Stomach (tissue), 9 donors: ENCODE measurements around the gene COTL1. TPM values are rescaled to one million over a fixed set of nuclear protein-coding genes. Genes with fewer than 3 reads are reported as not detected.

Experiments
- DNase-seq, 2 donors: peaks; one replicate each; pipeline versions ENCODE4 v3.0.0 to v3.0.0-alpha.2; 2013 to 2019
- H3K27ac ChIP-seq, 5 donors: fragments of 200-600 bp in 4 of 5; sonication (generic) in 4 of 5; one replicate each; pipeline ENCODE4 v1.5.1; 2013 to 2019; ENCODE audit warnings: mild to moderate bottlenecking in 1 of 5, moderate library complexity in 1 of 5
- H3K27me3 ChIP-seq, 3 donors: fragments of 200-600 bp; sonication (generic); one replicate each; pipeline ENCODE4 v1.5.1; 2017 to 2019; ENCODE audit warnings: mixed run types in 1 of 3
- H3K36me3 ChIP-seq, 4 donors: fragments of 200-600 bp; sonication (generic); 1 replicate in 3 of 4; 2 replicates in 1 of 4; pipeline ENCODE4 v1.5.1; 2016 to 2019
- H3K4me1 ChIP-seq, 4 donors: fragments of 200-600 bp; sonication (generic); one replicate each; pipeline ENCODE4 v1.5.1; 2016 to 2019
- H3K4me3 ChIP-seq, 4 donors: fragments of 200-600 bp; sonication (generic) in 3 of 4; one replicate each; pipeline ENCODE4 v1.5.1; 2016 to 2019; ENCODE audit warnings: mild to moderate bottlenecking in 1 of 4
- H3K9me3 ChIP-seq, 4 donors: fragments of 200-600 bp; sonication (generic); one replicate each; pipeline ENCODE4 v1.5.1; 2016 to 2019
- EP300 ChIP-seq: sonication (generic); formaldehyde crosslinking; IDR thresholded peaks from one replicate; pipeline ENCODE4 v1.6.1; 2017; ENCODE audit warnings: antibody characterized with exemption
- POLR2A ChIP-seq, 4 donors: fragments of 450-650 bp; IDR thresholded peaks; one replicate each; pipeline ENCODE4 v1.6.1; 2016; ENCODE audit warnings: antibody characterized with exemption in 4 of 4, control low read depth in 2 of 4, mild to moderate bottlenecking in 1 of 4, moderate library complexity in 1 of 4
- POLR2AphosphoS5 ChIP-seq, 3 donors: sonication (generic); formaldehyde crosslinking; IDR thresholded peaks; one replicate each; pipeline ENCODE4 v1.6.1; 2016; ENCODE audit warnings: antibody characterized with exemption in 3 of 3
- WGBS, 5 donors: extraction: QIAGEN DNeasy Blood & Tissue Kit in 3 of 5; methylation state at CpG; one replicate each; pipeline versions ENCODE4 v1.1.5 to v1.1.7; 2013 to 2018; 5-methylcytosine and 5-hydroxymethylcytosine counted together
- intact Hi-C: fragments of 100-400 bp; cut with DNase I; formaldehyde crosslinking; loops from one replicate; pipeline ENCODE4 v1.15.1; 2023; ENCODE audit warnings: low total_unique reads
- polyA plus RNA-seq, 3 donors: library from polyadenylated mRNA; stranded (reverse); fragments of 200-250 nt; gene quantifications; one replicate each; pipeline ENCODE4 v1.2.3, GENCODE V29; 2013
- total RNA-seq, 5 donors: library from RNA; depleted of rRNA; stranded (reverse); fragments of >200 nt; gene quantifications; one replicate each; pipeline versions ENCODE4 v1.1.0 to v1.2.3, GENCODE V29; 2014 to 2016
- TF ChIP-seq, protein P1 (sequence below), 7 experiments: fragments of 450-650 bp in 4 of 7; fragments of 200-600 bp in 3 of 7; sonication (generic) in 3 of 7; IDR thresholded peaks; one replicate each; pipeline ENCODE4 v1.5.1; 2016 to 2019; ENCODE audit warnings: antibody characterized with exemption in 7 of 7, control low read depth in 2 of 7, mild to moderate bottlenecking in 1 of 7
- donor health status: healthy with polysubstance abuse.
- donor health status: Bipolar disorder and iron deficiency.
- donor health status: healthy.

COTL1 gene
- total and polyA plus RNA-seq, 8 donors: 40.3 to 187 (median 177) TPM

DNA sequence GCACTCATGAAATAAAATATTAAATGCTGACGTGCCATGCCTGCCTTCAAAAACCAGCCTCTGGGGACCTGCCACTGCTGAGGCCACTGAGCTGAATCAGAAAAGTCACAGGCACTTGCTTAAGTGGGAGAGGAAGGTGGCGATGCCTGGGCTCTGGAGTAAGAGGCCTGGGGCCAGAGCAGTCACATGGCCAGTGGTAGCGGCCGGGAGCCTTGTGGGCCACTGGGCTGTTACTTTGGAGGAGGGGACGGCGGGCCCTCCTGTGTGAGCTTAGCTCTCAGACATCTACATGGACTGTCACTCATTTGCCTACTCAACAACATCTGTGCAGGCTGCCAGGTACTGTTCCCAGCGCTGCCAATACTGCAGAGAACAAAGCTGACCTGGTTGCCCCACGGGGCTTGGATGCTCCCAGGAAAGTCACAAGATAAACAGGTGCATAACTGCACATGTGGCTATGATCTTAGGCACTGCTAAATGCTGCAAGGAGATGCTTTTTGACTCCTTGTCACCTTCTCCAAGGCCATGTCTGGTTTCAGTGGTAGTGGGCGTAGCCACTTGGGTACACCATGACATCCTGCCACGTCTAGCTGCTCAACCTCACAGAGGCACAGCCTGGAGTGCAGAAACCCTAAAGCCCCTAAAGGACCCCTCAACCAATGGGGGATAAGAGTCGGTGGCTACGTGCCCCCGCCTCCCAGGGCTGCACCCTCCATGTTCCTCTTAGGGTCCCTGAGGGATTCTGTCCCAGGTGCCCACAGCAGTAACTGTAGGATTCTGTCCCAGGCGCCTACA is 11.6 kb downstream of the COTL1 start:
- no peaks in the 10 kb centered on the region for H3K27me3 ChIP-seq
- 83 to 88% (median 87%) methylated on average over 14 of the region's 14 CpGs for WGBS, 5 donors
- H3K36me3 ChIP-seq: peaks cover 0 to 21% (median 2%) of the 10 kb centered on the region in 4 donors
- peaks cover 32 to 92% (median 61%) of the 10 kb centered on the region in 4 donors for H3K4me1 ChIP-seq
- no peak overlapping the region for H3K4me3 ChIP-seq
- no peak for DNase-seq
- TF ChIP-seq EP300: no peak
- TF ChIP-seq POLR2A (IDR thresholded peaks at IDR 0.05): no peak
- no peak for TF ChIP-seq POLR2AphosphoS5 (IDR thresholded peaks at IDR 0.05)
- TF ChIP-seq, protein P1, sequence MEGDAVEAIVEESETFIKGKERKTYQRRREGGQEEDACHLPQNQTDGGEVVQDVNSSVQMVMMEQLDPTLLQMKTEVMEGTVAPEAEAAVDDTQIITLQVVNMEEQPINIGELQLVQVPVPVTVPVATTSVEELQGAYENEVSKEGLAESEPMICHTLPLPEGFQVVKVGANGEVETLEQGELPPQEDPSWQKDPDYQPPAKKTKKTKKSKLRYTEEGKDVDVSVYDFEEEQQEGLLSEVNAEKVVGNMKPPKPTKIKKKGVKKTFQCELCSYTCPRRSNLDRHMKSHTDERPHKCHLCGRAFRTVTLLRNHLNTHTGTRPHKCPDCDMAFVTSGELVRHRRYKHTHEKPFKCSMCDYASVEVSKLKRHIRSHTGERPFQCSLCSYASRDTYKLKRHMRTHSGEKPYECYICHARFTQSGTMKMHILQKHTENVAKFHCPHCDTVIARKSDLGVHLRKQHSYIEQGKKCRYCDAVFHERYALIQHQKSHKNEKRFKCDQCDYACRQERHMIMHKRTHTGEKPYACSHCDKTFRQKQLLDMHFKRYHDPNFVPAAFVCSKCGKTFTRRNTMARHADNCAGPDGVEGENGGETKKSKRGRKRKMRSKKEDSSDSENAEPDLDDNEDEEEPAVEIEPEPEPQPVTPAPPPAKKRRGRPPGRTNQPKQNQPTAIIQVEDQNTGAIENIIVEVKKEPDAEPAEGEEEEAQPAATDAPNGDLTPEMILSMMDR (IDR thresholded peaks at IDR 0.05): no peak
- peak overlapping the region in 3 of 5 donors; percentile 27 to 72 (median 67) for H3K27ac ChIP-seq
- no peaks in the 10 kb centered on the region for H3K9me3 ChIP-seq
- intact Hi-C loops: no loop called here

DNA sequence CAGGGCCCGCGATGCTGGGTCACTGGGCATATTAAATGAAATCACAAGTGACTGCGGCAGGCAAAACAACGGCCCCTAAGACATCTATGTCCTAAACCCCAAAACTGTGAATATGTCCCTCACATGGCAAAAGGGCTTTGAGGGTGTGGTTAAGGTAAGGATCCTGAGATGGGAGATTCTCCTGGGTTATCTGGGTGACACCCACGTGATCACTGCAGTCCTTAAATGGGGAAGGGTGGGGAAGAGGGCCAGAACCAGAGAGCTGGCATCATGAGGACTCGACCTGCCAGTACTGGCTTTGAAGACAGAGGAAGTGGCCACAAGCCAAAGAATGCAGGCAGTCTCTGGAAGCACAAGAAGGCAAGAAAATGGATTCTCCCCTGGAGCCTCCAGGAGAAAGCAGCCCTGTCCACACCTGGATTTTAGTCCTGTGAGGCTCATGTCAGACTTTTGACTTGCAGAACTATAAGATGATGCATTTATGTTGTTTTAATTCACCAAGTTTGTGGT is 12.5 kb downstream of the COTL1 start:
- intact Hi-C loops: no loop called here
- Histone ChIP-seq H3K27ac (peak overlapping the region in 1 of 5 donors; percentile 81), H3K4me1 (peaks cover 35 to 92% (median 62%) of the 10 kb centered on the region in 4 donors), H3K27me3 (no peaks in the 10 kb centered on the region), H3K4me3 (no peak overlapping the region), H3K9me3 (no peaks in the 10 kb centered on the region), H3K36me3 (peaks cover 0 to 21% (median 2%) of the 10 kb centered on the region in 4 donors)
- DNase-seq: no peak
- TF ChIP-seq POLR2AphosphoS5 (IDR thresholded peaks at IDR 0.05) (no peak), EP300 (no peak), POLR2A (IDR thresholded peaks at IDR 0.05) (no peak)
- TF ChIP-seq, protein P1 (IDR thresholded peaks at IDR 0.05): no peak
- WGBS, 5 donors: 86 to 93% (median 91%) methylated on average over 6 of the region's 6 CpGs

DNA sequence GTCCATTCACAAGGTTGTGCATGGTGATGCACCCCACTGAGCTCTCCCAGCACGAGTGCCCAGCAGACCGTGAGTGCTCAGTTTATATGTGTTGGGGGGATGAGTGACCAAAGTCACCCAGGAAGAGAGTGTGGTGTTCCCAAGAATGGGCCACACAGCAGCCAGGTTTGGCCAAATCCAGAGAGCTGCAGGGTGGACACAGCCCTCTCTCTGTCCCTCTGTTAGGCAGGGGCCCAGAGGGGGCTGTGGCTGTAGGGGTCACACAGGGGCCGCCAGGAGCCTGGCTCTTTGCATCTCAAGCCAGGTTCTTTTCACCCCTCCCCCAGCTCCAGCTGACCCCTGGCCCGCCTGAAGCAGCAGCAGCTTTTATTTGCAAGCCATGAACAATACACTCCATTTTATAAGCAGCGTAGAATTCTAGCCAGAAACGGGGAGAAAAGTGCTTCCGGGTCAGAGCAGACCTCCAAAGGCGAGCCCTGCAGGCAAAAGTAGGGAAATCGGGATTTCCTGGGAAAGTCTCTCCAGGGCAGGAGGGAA is 13.3 kb downstream of the COTL1 start:
- peaks cover 0 to 21% (median 2%) of the 10 kb centered on the region in 4 donors for H3K36me3 ChIP-seq
- H3K27me3 ChIP-seq: no peaks in the 10 kb centered on the region
- DNase-seq: no peak
- peak overlapping the region in 2 of 5 donors; percentile 81 to 91 for H3K27ac ChIP-seq
- TF ChIP-seq POLR2AphosphoS5 (IDR thresholded peaks at IDR 0.05) (no peak), POLR2A (IDR thresholded peaks at IDR 0.05) (no peak), EP300 (no peak)
- TF ChIP-seq, protein P1 (IDR thresholded peaks at IDR 0.05): no peak
- no peak overlapping the region for H3K4me3 ChIP-seq
- peaks cover 44 to 97% (median 70%) of the 10 kb centered on the region in 4 donors for H3K4me1 ChIP-seq
- intact Hi-C loops: no loop called here
- WGBS, 5 donors: 64 to 75% (median 70%) methylated on average over 9 of the region's 9 CpGs
- no peaks in the 10 kb centered on the region for H3K9me3 ChIP-seq

DNA sequence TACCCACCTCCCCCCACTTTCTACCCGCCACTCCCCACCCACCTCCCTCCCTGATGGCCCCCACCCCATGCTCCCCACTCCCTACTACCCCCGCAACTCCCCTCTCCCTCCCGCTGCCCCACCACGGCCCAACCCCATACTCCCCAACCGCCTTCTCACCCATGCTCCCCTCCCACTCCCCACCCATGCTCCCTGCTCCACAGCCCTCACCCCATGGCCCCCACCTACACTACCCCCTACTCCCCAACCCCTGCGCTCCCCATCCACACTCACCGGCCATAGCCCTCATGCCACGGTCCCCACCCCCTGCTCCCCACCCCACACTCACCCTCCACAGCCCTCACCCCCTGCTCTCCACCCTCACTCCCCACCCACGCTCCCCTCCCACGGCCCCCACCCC is 13.9 kb downstream of the COTL1 start:
- H3K9me3 ChIP-seq: no peaks in the 10 kb centered on the region
- H3K4me1 ChIP-seq: peaks cover 50 to 97% (median 76%) of the 10 kb centered on the region in 4 donors
- H3K4me3 ChIP-seq: no peak overlapping the region
- DNase-seq: no peak
- TF ChIP-seq POLR2A (IDR thresholded peaks at IDR 0.05) (no peak), POLR2AphosphoS5 (IDR thresholded peaks at IDR 0.05) (no peak), EP300 (no peak)
- TF ChIP-seq, protein P1 (IDR thresholded peaks at IDR 0.05): no peak
- H3K27ac ChIP-seq: peak overlapping the region in 4 of 5 donors; percentile 79 to 91 (median 86)
- peaks cover 0 to 17% (median 2%) of the 10 kb centered on the region in 4 donors for H3K36me3 ChIP-seq
- 75 to 94% (median 83%) methylated on average over 8 to 10 of the region's 10 CpGs for WGBS, 5 donors
- intact Hi-C loops: no loop called here
- no peaks in the 10 kb centered on the region for H3K27me3 ChIP-seq
